SK-N-MC (cell line): ENCODE results near the gene TRMT5.

Experiments
- EZH2 ChIP-seq: fragments of 200-600 bp; sonication (generic); IDR thresholded peaks from one replicate; pipeline ENCODE4 v1.6.1; 2017; ENCODE audit warnings: antibody characterized with exemption
- FOXP2 ChIP-seq: optimal IDR thresholded peaks from 2 replicates; pipeline ENCODE3; 2011; ENCODE audit warnings: mild to moderate bottlenecking, moderate library complexity; ENCODE audit not compliant: insufficient read depth; ENCODE audit errors: extremely low read length, control extremely low read depth
- POLR2AphosphoS5 ChIP-seq: IDR thresholded peaks from 2 replicates; pipeline ENCODE4 v1.6.1; 2012; ENCODE audit warnings: mild to moderate bottlenecking, low read depth, low read length, borderline replicate concordance

DNA sequence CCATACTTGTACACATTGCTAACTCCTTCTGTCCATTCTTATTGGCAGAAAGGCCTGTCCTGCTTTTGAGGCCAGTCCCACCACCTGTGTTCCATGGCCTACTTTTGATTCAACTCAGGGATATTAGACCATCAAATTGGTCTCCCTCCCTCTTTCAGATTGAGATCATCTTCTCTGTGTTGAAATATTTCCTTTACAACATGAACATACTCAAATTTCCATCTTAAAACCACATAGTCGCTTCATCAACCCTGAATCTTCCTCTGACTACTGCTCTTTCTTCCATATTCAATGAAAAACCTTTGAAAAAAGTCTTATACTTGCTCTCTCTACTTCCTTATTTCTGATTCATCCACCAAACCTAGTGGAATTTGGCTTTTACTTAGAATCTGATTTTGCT, 34.9 kb downstream of the TRMT5 start:
- TF ChIP-seq EZH2, result no peak
- no peak for TF ChIP-seq POLR2AphosphoS5
- no peak for TF ChIP-seq FOXP2
